ENCODE data around the gene FAM110A. TPM values are rescaled to one million over a fixed set of nuclear protein-coding genes. Genes with fewer than 3 reads are reported as not detected.
A peak's percentile ranks its signal among the peaks of the same experiment; 100 is the strongest.

The FAM110A gene
- total RNA-seq, 1 experiment from 2014 or later, result 14.9 TPM

DNA sequence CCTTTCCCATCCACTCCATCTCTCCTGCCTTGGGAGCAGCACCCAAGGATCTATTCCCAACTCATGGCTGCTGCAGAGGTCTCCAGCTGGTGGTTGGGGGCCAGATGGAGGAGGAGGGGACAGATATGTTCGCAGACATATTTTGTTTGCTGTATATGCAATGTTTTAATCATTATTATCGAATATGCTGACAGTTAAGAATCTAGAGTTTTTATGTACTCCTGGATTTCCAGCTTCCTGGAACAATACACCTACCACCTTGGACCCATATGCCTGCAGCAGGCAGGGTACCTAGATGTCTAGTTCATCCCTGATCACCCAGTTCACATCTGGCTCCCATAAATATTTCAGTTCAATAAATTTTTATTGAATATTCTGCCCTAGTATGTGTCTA lies 9.0 kb downstream of the FAM110A start:
- Mint-ChIP-seq H3K27me3 (ENCODE audit: unreplicated experiment) (no peaks in the 10 kb centered on the region), H3K4me1 (ENCODE audit: low read depth, unreplicated experiment) (peaks cover 28% of the 10 kb centered on the region), H3K36me3 (ENCODE audit: insufficient read depth, unreplicated experiment) (peaks cover 23% of the 10 kb centered on the region), H3K4me3 (ENCODE audit: low read depth, unreplicated experiment) (peak overlapping the region; percentile 72), H3K27ac (ENCODE audit: unreplicated experiment) (no peak overlapping the region), H3K9me3 (ENCODE audit: low read depth, unreplicated experiment) (peaks cover 4% of the 10 kb centered on the region)
- CTCF ChIA-PET, result interaction anchor here (1.9 kb wide), 1 partner anchor 10 kb away, joined by 4 read pairs; no protein-coding TSS in a partner anchor
- BruUV-seq (replicated peaks), result no TSS peak
- intact Hi-C loops (cut with micrococcal nuclease; ENCODE audit: unreplicated experiment), result no loop called here
- no peak for DNase-seq
- TF ChIP-seq, protein P1, sequence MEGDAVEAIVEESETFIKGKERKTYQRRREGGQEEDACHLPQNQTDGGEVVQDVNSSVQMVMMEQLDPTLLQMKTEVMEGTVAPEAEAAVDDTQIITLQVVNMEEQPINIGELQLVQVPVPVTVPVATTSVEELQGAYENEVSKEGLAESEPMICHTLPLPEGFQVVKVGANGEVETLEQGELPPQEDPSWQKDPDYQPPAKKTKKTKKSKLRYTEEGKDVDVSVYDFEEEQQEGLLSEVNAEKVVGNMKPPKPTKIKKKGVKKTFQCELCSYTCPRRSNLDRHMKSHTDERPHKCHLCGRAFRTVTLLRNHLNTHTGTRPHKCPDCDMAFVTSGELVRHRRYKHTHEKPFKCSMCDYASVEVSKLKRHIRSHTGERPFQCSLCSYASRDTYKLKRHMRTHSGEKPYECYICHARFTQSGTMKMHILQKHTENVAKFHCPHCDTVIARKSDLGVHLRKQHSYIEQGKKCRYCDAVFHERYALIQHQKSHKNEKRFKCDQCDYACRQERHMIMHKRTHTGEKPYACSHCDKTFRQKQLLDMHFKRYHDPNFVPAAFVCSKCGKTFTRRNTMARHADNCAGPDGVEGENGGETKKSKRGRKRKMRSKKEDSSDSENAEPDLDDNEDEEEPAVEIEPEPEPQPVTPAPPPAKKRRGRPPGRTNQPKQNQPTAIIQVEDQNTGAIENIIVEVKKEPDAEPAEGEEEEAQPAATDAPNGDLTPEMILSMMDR (IDR thresholded peaks at IDR 0.05; ENCODE audit: unreplicated experiment), result no peak

DNA sequence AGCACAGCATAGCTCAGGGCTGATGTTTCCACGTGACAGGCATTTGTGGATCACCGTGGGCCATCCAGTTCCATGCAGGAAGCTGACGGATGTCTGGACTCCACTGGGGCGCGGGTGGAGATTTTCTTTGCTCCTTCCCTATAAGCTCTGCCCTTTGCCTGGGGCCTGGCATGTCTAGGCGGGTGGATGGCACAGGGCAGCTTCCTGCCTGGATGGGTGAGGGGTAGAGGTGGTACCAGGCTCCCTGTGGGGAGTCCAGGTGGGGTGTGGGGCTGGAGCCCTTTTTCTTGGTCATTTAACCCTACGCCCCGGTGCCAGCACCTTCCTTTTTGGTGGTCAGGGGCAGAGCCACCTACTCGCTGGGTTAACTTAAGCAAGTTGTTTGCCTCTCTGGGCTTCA lies 10.4 kb downstream of the FAM110A start:
- DNase-seq, result no peak
- peaks cover 23% of the 10 kb centered on the region for H3K36me3 Mint-ChIP-seq (ENCODE audit: insufficient read depth, unreplicated experiment)
- H3K4me1 Mint-ChIP-seq (ENCODE audit: low read depth, unreplicated experiment), result peaks cover 15% of the 10 kb centered on the region
- H3K27ac Mint-ChIP-seq (ENCODE audit: unreplicated experiment), result no peak overlapping the region
- BruUV-seq (replicated peaks), result no TSS peak
- H3K9me3 Mint-ChIP-seq (ENCODE audit: low read depth, unreplicated experiment), result no peaks in the 10 kb centered on the region
- no peak overlapping the region for H3K4me3 Mint-ChIP-seq (ENCODE audit: low read depth, unreplicated experiment)
- intact Hi-C loops (cut with micrococcal nuclease; ENCODE audit: unreplicated experiment), result no loop called here
- H3K27me3 Mint-ChIP-seq (ENCODE audit: unreplicated experiment), result no peaks in the 10 kb centered on the region
- TF ChIP-seq, protein P1 (IDR thresholded peaks at IDR 0.05; ENCODE audit: unreplicated experiment), result no peak
- CTCF ChIA-PET, result no interaction called here

DNA sequence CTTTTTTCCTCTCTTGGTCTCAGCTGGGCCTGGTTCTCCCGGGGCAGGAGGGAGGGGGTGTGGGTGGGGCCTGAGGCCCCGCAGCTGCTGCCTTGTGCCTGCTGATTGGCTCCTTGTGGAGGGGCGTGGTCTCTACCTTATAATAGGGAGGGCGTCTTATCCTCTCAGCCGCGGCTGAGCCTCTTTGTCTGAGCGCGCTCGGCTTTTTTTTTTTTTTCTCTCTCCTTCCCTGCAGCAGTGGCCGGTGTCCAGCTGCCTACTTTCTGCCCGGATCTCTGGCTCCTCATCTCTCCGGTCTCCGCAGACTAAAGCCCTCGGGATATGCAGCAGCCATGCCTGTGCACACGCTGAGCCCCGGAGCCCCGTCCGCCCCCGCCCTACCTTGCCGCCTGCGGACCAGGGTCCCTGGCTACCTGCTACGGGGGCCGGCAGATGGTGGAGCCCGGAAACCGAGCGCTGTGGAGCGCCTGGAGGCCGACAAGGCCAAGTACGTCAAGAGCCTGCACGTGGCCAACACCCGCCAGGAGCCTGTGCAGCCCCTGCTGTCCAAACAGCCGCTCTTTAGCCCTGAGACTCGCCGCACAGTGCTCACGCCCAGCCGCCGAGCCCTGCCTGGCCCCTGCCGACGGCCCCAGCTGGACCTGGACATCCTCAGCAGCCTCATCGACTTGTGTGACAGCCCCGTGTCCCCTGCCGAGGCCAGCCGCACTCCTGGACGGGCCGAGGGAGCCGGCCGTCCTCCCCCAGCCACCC lies 11.1 kb downstream of the FAM110A start:
- no TSS peak for BruUV-seq (replicated peaks)
- CTCF ChIA-PET, result no interaction called here
- TF ChIP-seq, protein P1 (IDR thresholded peaks at IDR 0.05; ENCODE audit: unreplicated experiment), result no peak
- no peak overlapping the region for H3K4me3 Mint-ChIP-seq (ENCODE audit: low read depth, unreplicated experiment)
- H3K9me3 Mint-ChIP-seq (ENCODE audit: low read depth, unreplicated experiment), result no peaks in the 10 kb centered on the region
- H3K27me3 Mint-ChIP-seq (ENCODE audit: unreplicated experiment), result no peaks in the 10 kb centered on the region
- DNase-seq, result no peak
- intact Hi-C loops (cut with micrococcal nuclease; ENCODE audit: unreplicated experiment), result no loop called here
- no peak overlapping the region for H3K27ac Mint-ChIP-seq (ENCODE audit: unreplicated experiment)
- peaks cover 23% of the 10 kb centered on the region for H3K36me3 Mint-ChIP-seq (ENCODE audit: insufficient read depth, unreplicated experiment)
- peaks cover 15% of the 10 kb centered on the region for H3K4me1 Mint-ChIP-seq (ENCODE audit: low read depth, unreplicated experiment)

DNA sequence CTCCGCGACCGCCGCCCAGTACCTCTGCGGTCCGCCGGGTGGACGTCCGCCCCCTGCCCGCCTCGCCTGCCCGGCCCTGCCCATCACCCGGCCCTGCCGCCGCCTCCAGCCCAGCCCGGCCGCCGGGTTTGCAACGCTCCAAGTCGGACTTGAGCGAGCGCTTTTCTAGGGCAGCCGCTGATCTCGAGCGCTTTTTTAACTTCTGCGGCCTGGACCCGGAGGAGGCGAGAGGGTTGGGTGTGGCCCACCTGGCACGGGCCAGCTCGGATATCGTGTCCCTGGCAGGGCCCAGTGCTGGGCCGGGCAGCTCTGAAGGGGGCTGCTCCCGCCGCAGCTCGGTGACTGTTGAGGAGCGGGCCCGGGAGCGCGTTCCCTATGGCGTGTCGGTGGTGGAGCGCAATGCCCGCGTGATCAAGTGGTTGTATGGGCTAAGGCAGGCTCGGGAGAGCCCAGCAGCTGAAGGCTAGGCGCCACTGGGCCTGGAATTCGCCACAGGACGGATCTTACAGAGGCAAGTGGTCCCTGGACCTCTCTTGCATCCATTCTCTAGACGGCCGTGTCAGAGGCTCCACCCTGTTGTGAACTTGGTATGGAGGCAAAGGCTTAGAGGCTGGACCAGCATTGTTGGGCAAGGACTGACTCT lies 11.8 kb downstream of the FAM110A start:
- H3K36me3 Mint-ChIP-seq (ENCODE audit: insufficient read depth, unreplicated experiment), result peaks cover 23% of the 10 kb centered on the region
- H3K4me1 Mint-ChIP-seq (ENCODE audit: low read depth, unreplicated experiment), result peaks cover 15% of the 10 kb centered on the region
- H3K27me3 Mint-ChIP-seq (ENCODE audit: unreplicated experiment), result no peaks in the 10 kb centered on the region
- no peak overlapping the region for H3K27ac Mint-ChIP-seq (ENCODE audit: unreplicated experiment)
- no peak for DNase-seq
- BruUV-seq (replicated peaks), result no TSS peak
- CTCF ChIA-PET, result no interaction called here
- no peak overlapping the region for H3K4me3 Mint-ChIP-seq (ENCODE audit: low read depth, unreplicated experiment)
- H3K9me3 Mint-ChIP-seq (ENCODE audit: low read depth, unreplicated experiment), result no peaks in the 10 kb centered on the region
- TF ChIP-seq, protein P1 (IDR thresholded peaks at IDR 0.05; ENCODE audit: unreplicated experiment), result no peak
- intact Hi-C loops (cut with micrococcal nuclease; ENCODE audit: unreplicated experiment), result no loop called here
